ENCODE data around the gene ANKRD60.

ANKRD60 gene, protein sequence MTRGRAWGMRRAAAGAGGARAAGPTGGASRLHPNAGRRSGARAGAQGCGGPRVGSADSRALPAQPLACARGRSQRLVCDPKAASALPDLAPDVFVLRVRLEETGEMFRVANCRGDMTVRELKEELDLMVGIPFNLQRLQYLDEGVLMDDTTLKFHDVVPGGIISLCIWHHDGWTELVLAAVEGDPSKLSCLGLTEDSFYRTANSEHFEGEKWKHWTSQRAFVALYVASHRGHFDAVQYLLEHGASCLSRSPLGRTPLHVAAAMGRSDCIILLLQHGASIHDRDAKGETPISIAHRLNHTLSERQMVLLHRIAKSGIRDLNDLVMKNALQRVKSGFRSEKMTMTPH

DNA sequence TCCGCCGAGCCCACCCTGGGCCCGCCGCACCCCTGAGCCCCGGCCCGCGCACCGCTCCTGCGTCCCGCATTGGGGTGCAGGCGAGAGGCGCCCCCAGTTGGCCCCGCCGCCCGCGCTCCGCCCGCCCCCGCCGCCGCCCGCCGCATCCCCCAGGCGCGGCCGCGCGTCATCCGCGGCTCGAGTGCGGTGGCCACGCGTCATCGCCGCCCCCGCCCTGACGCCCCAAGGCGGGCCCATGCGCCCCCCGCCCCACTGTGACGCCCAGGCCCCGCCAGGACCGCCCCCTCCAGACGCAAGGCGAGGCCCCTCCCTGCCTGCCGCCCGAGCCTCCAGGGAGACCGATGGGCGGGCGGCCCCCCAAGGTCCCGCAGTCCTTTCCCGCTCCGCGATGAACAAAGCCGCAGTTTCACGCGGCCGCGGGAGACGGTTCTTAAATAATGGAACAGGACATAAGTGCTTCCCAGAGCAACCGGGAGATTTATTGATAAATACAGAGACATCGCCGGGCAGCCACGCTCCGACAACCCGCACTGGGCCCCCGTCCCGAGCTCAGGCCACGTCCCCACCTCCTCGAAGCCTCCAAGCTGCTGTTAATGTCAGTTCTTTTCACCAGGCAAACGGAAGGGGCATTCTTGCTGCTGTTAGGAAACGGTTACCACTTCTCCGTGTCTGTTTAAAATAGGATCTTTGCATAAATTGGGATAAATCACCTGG lies at the start of gene ANKRD60:
ANKRD60 (minus strand) TSS at position 170 of the 714 bp plus-strand sequence; CDS start at position 170, 0 bp downstream.
- DNase-seq (ENCODE audit: low read depth in 2 of 2) = peak; percentile 10 to 19

DNA sequence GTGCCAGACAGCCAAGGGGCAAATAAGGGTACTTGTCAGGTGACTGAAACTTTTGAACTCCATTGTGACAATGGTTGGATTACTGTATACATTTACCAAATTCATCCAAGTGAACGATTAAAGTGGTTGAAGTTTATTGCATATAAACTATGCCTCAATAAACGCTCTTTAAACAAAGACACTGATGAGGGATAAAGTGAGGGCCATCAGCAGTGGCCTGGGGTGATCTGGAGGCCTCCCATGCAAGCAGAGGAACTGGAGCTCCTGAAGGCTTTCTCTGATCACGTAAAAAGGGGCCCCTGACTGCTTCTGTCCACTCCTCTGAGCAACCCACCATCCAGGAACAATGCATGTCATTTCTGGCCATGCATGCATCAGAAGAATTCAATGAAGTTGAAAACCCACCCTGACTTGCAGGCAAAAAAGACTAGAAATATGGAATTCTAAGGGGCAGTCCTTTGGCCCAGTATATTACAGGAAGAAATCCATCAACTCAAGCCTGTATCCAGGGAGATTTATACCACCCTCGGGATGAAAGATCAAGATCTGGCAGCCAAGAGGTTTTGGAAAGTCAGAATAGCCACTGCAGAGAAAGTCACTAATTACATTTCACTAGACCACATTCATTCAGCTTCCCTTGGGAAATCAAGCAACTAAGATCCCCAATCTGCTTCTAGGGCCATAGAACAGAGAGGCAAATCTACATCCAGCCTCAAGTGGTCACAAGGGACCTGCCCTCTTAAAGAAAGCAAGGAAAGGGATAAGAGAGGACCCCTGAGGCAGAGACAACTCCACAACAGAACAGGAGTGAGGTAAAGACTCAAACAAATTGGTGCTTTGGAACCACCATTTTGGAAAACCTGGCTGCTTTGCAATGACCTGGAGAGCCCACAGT lies 49.4 kb upstream of the ANKRD60 start:
- no peak for DNase-seq (ENCODE audit: low read depth in 2 of 2)

DNA sequence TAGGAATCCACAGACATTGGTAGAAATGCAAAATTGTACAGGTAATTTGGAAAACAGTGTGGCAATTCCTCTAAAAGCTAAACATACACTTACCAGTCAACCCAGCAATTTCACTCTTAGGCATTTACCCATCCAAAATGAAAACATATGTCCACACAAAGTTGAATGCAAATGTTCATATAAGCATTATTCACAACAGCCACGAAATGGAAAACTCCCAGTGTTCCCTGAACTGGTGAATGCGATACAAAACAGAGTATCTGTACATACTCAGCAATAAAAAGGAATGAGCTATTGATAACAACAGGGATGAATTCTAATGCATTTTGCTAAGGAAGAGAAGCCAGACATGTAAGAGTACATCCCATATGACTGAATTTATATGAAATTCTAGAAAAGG lies 48.7 kb upstream of the ANKRD60 start:
- DNase-seq (ENCODE audit: low read depth in 2 of 2) = no peak

DNA sequence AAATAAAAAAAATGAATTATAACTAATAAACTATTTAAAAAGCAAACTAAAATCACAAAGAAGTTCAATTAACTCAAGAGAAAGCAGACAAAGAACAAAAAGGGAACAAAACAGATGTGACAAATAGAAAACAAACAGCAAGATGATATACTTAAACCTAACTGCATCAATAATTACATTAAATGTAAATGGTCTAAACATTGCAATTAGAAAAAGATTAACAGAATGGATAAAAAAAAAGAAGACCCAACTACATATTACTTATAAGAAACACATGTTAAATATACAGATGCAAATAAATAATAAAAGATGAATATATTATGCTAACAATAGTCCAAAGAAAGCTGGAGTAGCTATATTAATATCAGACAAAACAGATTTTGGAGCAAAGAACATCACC lies 45.9 kb upstream of the ANKRD60 start:
- no peak for DNase-seq (ENCODE audit: low read depth in 2 of 2)

DNA sequence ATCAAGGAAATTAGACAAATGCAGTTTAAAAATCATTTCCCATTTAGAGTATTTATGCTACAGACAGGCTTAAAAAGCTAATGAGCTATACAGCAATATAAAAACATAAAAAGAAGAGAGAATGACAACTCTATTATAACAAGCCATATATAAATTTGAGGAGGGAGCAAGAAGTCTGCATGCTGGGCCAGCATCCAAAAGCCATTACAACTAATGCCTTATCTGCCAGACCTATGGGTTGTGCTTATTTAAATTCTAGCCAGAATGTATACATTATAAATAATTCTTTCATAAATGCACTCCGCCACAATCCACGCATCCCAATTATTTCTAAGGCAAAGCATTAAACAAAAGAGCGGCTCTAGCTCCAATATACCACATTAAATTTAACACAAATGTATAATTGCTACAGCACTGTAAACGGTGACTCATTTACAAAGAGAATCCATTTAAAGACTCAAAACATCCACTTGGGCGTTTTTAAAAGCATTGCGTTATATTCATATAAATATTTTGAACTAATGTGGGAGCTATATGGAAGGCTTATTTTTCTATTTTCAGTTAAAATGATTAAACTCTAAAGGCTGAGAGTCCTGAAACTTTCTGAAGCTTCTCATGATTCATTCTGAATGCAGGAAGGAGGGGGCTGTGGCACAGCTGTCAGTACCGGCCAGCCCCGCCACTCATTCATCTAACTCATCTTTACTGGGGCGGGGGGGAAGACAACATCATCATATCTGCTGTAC lies 43.3 kb upstream of the ANKRD60 start:
- no peak for DNase-seq (ENCODE audit: low read depth in 2 of 2)

DNA sequence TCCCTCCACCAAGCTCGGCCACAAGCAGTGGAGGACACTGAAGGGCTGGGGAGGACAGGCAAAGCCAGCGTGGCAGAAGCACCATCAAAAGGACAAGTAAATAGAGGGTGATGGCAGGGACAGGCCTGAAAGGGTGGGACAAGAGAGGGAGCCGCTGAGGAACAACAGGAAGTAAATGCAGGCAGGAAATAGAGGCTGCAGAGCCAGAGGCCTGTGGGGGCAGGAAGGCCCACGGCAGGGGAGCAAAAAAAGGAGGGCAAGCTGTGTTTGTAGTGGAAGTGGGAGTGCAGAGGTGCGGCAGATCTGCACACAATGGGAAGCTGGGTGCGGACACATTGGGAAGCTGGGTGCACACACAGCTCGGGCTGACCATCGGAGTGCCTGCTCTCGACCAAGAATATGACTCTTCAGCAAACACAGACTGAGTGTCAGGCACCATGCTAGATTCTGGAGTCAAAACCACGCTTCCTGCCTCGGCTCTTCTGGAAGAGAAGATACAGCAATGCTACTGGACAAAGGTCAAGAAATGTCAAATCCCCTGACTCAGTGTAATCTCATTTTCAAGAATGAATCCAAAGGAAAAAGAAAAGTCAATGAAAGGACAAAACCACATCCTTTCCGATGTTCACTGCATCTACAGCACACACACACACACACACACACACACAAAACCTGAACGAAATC lies 40.6 kb upstream of the ANKRD60 start:
- DNase-seq (ENCODE audit: low read depth in 2 of 2) = no peak

DNA sequence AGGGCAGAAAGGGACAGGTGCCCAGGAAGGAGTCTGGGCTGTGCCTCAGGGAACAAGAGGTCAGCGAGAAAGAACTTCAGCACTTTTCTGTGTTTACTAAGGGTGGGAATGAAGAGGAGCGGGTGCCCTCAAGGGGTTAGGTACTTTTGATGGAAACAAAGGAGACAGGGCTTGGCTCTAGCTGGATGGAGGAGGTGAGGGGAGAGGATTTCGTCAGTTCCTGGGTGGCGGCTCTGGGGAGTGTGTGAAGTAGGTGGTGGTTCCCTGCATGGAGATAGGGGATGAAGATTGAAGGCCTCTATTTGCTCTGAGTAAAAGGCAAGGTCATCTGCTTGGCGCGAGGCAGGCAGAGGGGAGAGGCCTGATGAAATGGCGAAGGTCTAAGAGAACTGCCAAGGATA lies 40.0 kb upstream of the ANKRD60 start:
- no peak for DNase-seq (ENCODE audit: low read depth in 2 of 2)

DNA sequence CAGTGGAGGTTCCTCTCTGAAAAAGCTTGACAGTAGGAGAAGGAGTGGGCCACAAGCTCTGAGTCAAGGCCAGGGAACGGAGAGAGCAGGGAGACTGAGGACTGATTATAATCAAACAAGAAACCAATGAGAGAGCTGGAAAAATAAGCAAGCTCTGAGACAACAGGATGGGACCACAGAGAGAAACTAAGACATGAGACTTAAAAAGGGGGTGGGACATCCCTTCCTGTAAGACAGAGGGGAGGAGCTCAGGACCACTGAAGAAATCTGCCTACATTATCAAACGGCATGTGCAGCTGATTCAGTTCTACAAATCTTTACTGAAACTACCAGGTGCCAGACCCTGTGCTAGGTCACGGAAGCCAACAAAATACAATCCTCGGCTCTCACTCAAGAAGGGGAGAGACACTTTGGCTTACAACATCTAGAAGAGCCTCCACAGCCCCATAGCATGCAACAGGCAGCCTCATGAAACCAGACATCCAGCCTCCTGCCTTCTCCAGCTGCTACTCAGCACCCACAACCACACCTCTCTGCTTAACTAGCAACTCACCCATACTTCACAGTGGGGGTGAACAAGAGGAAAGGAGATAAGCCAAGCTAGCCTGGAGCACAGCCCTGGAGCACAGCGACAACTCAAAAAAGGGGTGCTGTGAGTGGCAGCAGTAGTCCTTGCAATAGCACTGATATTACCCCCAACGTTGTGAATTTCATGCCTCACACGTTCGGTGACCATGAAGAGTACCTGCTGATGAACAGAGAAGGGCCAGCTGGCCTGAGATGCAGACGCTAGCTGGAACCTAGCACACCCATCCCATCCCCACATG lies 39.1 kb upstream of the ANKRD60 start:
- DNase-seq (ENCODE audit: low read depth in 2 of 2) = no peak

DNA sequence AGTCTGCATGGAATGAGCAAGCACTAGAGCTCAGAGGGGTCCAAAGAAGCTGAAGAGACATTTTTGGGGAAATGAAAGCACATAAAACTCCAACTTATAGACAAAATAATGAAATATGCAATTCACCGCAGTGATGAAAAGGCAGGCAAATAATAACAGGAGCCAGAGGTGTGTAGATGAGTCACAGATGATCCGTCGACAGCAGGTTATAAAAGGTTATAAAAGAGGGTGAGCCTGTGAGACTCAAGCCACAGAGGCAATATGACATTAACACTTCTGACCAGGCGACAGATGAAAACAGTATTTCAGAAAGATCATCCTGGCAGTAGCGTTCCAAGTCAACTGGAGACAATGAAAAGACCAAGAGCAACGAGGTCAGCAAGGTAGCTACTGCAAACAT lies 35.8 kb upstream of the ANKRD60 start:
- DNase-seq (ENCODE audit: low read depth in 2 of 2) = no peak

DNA sequence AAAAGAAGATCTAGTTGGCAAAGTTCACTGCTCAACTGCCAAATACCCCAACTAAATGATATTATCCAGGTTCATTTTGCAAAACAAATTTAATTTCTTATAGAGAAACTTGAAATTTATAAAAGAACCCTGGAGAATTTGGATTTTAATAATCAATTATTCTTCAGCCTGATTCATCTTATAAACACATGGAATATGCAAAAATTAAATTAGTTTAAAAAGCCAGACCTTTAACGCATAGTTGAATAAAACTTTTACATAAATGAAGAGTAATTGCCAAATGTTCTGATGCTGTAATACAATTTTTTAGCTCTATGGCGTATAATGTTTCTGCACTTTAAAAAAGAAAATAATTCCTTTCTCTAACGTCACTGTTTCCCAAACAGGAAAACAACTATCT lies 33.2 kb upstream of the ANKRD60 start:
- no peak for DNase-seq (ENCODE audit: low read depth in 2 of 2)

DNA sequence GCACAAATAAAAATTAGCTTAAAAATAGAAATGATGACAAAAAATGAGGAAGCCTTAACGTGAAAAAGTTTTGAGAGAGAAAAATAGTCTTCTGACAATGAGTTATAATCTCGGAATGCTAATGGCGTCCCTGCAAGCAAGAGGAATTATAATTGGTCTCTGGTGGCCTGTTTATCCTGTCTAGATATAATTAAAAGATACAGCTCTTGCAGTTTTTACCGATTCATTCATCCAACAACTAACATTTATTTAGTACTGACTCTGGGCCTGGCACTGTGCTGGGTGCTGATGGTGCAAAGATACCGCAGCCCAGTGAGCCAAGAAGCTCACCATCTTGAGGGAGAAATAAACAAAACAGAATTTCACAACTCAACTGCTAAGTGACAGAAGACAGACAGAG lies 31.6 kb upstream of the ANKRD60 start:
- DNase-seq (ENCODE audit: low read depth in 2 of 2) = no peak

DNA sequence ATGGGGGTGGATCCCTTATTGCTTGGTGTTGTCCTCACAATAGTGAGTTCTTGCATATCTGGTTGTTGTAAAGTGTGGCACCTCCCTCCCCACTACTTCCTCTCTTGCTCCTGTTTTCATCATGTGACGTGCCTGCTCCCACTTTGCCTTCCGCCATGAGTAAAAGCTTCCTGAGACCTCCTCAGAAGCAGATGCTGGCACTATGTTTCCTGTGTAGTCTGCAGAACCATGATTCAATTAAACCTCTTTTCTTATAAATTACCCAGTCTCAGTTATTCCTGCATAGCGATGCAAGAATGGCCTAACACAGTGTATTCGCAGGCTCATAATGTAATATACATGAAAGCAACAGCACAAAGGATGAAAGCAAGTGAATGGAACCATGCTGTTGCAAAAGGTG lies 28.4 kb upstream of the ANKRD60 start:
- no peak for DNase-seq (ENCODE audit: low read depth in 2 of 2)

DNA sequence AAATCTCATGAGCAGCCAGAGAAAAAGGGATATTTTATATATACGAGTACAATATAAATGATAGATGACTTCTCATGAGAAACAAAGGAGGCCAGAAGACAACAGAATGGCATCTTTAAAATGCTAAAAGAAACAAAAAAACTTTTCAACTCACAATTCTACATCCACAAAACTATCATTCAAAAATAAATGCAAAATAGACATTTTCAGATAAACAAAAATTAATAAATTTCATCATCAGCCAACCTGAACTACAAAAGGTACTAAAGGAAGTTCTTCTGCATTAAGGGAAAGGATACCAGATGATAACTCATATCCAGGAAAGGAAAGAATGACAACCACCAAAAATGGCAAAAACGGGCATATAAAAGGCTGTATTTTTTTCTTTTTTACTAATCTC lies 27.9 kb upstream of the ANKRD60 start:
- DNase-seq (ENCODE audit: low read depth in 2 of 2) = no peak

DNA sequence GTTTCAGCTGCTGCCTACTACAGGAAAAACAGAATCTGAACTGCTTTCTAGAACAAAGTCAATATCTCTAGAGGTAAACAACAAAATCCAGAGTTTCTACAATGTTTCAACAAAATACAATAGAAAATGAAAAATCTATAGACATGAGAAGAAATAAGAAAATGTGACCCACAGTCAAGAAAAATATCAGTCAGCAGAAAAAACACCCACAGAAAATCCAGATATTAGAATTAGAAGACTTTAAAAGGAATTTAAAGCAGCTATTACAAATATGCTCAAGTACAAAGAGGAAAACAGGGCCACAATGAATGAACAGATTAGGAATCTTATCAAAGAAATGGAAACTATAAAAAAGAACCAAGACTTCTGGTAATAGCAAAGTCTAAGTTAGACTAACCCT lies 26.4 kb upstream of the ANKRD60 start:
- DNase-seq (ENCODE audit: low read depth in 2 of 2) = no peak

DNA sequence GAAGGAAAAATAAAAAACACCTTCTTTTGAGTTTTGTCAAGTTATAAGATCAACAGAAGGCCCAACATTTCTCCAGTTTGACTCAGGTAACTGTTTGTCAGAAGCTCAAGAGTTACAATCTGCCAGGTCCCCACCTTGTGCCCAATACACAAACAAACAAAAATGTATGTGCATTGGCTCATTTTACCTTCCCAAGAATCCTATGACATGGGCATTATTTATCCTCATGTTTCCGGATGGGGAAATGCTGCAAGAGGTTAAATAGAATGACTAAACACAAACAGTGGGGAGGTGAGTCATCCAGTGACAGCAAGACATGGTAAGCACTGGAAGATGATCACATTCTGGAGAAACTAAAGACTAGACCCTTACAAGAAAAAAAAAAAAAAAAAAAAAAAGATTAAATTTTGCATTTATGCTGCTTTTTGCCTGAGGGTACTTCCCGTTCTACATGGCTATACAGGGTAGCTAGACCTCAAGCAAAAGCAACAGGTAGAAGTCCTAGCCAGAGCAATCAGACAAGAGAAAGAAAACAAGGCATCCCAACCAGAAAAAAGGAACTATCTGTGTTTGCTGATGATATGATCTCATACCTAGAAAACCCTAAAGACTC lies 23.6 kb upstream of the ANKRD60 start:
- DNase-seq (ENCODE audit: low read depth in 2 of 2) = no peak

DNA sequence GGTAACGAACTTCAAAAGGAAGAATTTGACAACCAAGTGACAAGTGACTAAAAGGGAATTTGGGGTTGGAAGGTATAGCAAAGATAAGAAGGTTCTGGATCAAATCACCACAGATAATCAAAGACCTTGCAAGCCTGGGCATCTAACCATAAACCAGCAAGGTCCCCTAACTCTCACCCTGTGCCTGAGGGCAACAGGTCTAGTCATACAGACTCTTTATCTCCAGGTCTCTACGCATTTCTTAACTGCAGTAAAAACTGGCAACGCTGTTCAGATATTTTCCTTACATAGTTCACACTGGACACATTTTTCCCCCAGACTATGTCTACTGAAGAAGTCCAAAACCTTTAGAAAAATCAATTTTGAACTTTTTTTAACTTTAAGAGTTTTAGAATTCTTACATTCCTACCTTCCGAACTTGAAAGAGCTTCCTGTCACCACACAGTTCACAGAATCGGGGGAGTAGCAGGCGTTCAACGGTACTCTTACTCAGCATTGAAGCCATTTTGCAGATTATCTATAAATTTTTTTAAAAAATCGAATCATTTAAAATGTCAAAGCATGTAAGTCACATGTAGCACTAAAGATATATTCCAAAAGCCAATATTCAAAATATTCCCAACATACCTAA lies 23.0 kb upstream of the ANKRD60 start:
- DNase-seq (ENCODE audit: low read depth in 2 of 2) = no peak

DNA sequence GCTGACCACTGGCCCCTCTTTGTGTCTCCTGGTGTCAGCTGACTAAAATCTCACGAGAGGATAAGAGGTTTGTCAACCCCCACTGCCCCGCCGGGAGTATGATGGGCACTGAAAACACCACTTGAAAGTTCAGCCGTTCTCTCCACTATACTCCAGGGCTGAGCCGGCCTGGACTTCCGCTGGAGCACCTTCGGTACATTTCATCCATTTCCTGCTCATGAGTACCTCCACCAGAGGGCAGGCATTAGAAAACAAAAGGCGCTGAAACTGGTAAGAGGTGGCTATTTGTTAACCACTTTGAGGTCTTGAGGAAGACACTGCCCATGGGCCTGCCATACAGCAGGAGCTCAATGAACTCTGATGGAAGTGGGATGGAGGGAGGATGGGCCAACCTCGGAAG lies 17.9 kb upstream of the ANKRD60 start:
- DNase-seq (ENCODE audit: low read depth in 2 of 2) = no peak

DNA sequence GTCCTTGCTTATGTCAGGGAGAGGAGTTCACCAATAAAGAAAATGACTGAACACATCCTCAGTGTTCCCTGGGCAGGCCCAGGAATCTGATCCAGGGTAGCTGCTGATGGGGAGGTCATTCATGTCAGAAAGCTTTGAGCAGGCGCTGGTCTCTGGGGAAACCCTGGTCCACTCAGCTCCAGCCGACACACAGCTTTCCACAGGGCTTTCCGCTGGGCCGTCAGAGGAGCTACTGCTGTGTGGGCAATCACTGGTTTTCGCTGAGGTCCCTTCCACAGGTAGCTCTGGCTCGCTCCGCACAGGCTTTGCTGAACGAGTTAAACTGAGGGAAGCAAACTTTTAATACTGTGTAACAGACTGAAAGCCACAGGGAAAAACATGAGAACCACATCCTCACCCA lies 17.5 kb upstream of the ANKRD60 start:
- no peak for DNase-seq (ENCODE audit: low read depth in 2 of 2)

DNA sequence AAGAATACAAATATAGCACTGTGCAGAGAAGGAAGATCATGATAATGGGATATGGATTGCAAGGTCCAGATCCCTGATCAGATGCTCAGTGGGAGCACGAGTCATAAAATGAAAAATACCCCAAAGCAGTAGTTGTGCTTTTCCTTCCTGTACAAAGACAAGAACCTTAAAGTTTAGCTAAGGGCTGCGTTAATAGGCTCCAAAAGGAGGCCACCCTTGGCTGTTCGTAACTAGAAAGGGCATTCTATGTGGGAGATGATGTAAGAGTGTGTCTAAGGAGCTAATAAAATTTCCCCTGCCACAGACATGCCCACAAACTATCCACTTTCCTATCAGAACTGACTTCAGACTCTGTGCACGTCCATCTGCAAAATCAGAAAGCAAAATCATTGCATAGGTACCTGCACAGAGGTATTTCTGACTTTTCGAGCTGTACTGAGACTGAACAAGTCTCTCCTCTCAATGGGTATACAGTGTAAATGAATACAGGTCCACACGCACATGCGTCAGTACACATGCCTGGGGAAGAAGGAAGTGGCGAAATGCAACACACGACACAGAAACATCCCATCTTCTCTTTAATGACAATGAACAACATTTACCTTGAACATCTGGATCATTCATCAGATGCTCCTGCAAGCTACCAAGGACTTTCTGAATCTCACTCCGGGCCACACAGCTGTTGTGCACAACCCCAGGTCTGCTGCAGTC lies 16.9 kb upstream of the ANKRD60 start:
- no peak for DNase-seq (ENCODE audit: low read depth in 2 of 2)
